ACC112 (cell line): ENCODE results near the gene ASB11.

ENCODE experiments used
- H2AFZ ChIP-seq: fragments of 200-600 bp; sonication (generic); one replicate; pipeline ENCODE4 v1.6.0; 2017; ENCODE audit warnings: antibody characterized with exemption, low read length; ENCODE audit not compliant: unreplicated experiment
- H3K27ac ChIP-seq: fragments of 200-600 bp; sonication (generic); 2 replicates; pipeline ENCODE4 v1.5.1; 2014; ENCODE audit warnings: low read depth, mild to moderate bottlenecking, antibody characterized with exemption, low read length, moderate library complexity
- H3K27me3 ChIP-seq: fragments of 200-600 bp; sonication (generic); 2 replicates; pipeline ENCODE4 v1.6.1; 2014; ENCODE audit warnings: mild to moderate bottlenecking, antibody characterized with exemption, low read length, moderate library complexity, mixed read lengths; ENCODE audit not compliant: insufficient read depth
- H3K36me3 ChIP-seq: fragments of 200-600 bp; sonication (generic); 2 replicates; pipeline ENCODE4 v1.6.1; 2016; ENCODE audit warnings: mild to moderate bottlenecking, antibody characterized with exemption, low read length, moderate library complexity, mixed read lengths; ENCODE audit not compliant: insufficient read depth
- H3K4me1 ChIP-seq: fragments of 200-600 bp; sonication (generic); one replicate; pipeline ENCODE4 v1.6.1; 2016; ENCODE audit warnings: low read length, mixed read lengths; ENCODE audit not compliant: insufficient read depth, unreplicated experiment, control insufficient read depth
- H3K4me3 ChIP-seq: fragments of 200-600 bp; sonication (generic); 2 replicates; pipeline ENCODE4 v1.5.1; 2014; ENCODE audit warnings: mild to moderate bottlenecking, low read depth, low read length
- H3K79me2 ChIP-seq: fragments of 200-600 bp; sonication (generic); one replicate; pipeline ENCODE4 v1.6.0; 2016; ENCODE audit warnings: low read length; ENCODE audit not compliant: control insufficient read depth, unreplicated experiment, insufficient read depth

The ASB11 gene

DNA sequence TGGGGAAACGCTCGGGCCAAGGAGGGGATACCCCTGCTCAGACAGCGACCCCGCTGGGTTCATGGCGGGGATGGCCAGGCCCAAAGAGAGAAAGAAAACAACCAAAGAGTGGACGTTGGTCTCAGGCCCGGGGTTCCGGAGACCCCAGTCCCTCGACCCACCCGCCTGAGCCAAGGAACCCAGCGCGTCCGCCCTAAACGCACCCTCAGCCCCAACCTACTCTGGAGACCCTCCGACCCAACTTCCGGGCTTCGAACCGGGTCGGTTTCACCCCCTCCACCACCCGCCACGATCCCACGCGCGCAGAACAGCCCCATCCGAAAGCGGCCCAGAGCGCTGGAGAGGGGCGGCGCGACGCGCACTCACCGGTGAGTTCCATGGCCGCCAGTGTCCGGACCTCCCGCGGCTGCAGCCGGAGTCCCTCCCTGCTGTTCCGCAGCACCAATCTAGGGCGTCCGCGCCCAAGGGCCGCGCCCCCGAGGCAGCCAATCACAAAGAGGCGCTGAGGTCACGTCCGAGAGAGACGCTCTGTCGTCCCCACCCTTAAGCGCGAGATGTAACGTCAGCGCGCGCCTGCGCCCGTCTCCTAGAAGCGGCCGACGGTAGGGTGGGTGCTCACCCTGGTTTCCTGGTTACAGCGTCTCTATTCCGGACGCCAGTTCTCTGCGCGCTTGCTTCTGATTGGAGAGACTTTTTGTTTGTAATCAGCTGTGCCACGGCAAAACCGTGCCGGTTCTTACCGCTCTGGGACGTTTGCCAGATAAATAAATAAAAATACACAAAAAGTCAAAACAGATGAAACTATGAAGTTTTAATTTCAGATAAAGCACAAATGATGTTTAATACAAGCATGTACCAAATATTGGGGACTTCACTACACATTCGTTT, 19.9 kb upstream of the ASB11 start, which contains the start of gene PIGA:
Gene PIGA (minus strand): TSS at position 389 of the 888 bp plus-strand sequence. CDS start 3,593 bp downstream, outside the sequence.
- H3K4me1 ChIP-seq: peaks cover 12% of the 10 kb centered on the region
- H3K27me3 ChIP-seq: peaks cover 24% of the 10 kb centered on the region; the same call in 1 of the 2 replicates
- H2AFZ ChIP-seq: peak within 1 kb of the TSS; percentile 98
- H3K4me3 ChIP-seq: peak within 1 kb of the TSS; percentile 100
- peak within 1 kb of the TSS; percentile 97 for H3K27ac ChIP-seq
- H3K36me3 ChIP-seq: peaks cover 11% of the 10 kb centered on the region; the same call in 1 of the 2 replicates
- H3K79me2 ChIP-seq: peaks cover 33% of the 10 kb centered on the region

DNA sequence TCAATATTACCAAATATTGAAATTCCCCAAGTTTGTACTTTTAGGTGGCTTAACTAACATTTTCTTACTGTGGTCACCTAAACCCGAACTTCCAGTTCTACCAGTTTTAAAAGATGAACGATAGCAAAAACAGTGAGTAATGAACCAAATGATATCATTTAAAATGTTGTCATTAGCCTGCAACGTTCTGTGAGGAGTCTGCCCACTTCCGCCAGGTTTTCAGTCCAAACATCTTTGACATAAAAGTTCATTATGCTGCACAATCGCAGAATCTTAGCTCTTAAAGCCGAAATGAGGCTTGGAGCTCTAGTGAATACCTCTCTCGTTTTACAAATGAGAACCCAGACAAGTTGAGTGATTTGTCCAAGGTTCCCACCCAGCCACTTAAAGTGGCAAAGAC, 19.1 kb upstream of the ASB11 start:
- Histone ChIP-seq H3K27ac (peak overlapping the region; percentile 80), H3K79me2 (peaks cover 33% of the 10 kb centered on the region), H3K27me3 (peaks cover 18% of the 10 kb centered on the region; the same call in 1 of the 2 replicates), H2AFZ (peak overlapping the region; percentile 60), H3K36me3 (peaks cover 11% of the 10 kb centered on the region; the same call in 1 of the 2 replicates), H3K4me3 (peak overlapping the region; percentile 100), H3K4me1 (peaks cover 12% of the 10 kb centered on the region)

DNA sequence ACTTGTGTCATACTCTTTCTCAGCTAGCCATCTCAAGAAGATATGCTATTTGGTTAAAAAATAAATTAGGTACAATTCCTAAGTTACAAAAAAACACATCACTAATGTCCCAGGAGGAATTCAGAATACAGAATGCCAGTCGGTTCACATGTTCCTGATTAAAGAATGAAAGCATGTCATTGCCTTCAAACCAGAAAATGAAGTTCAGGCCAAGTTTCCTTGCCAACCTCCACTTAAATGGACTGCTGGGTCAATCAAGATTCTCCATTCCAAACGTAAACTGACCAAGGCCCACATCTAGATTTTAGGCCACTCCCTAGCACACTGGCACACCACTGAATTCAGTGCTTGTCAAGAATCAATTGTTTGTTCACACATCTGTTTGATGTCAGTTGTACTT, 13.4 kb upstream of the ASB11 start:
- no peak overlapping the region for H3K4me3 ChIP-seq
- no peak overlapping the region for H3K27ac ChIP-seq
- H3K79me2 ChIP-seq: peaks cover 19% of the 10 kb centered on the region
- H3K4me1 ChIP-seq: peaks cover under 1% of the 10 kb centered on the region
- H3K36me3 ChIP-seq: peaks cover 24% of the 10 kb centered on the region
- no peaks in the 10 kb centered on the region for H3K27me3 ChIP-seq
- no peak overlapping the region for H2AFZ ChIP-seq

DNA sequence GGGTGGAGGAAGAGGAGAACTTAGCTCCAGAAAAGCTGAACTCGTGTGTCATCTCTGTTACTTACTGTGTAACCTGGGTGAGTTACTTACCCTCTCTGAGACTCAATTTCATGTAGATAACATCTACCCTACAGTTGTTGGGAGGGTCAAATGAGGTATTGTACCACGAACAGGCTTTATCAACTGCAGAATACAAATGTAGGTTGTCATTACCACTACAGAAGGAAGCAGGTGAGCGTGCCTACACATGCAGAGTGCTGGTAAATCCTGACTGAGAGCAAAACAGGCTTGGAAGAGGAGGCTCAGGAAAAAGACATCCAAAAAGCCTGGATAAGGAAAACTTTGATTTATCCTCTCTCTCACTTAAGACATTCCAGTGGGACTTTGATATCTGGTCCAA, 12.7 kb upstream of the ASB11 start:
- Histone ChIP-seq H3K27me3 (no peaks in the 10 kb centered on the region), H3K27ac (no peak overlapping the region), H3K79me2 (peaks cover 12% of the 10 kb centered on the region), H3K36me3 (peaks cover 30% of the 10 kb centered on the region), H3K4me3 (no peak overlapping the region), H2AFZ (no peak overlapping the region), H3K4me1 (no peaks in the 10 kb centered on the region)

DNA sequence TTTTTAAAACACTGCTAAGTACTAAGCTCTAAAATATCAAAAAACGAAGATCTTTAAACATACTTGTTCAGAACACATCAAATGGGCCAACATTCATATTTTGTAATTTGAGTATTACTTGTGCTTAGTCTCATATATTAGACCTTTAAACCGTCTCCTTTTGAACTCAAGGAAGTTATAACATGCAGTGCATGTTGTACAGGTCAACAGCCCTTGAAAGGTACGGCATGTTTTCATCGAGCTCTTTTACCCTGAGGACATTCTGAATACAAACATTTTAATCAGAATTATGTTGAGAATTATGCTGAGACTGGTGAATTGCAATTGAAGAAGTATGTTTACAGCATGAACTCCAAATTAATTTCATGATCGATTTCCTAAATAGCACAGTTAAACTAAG, 7.0 kb upstream of the ASB11 start:
- H3K4me1 ChIP-seq: no peaks in the 10 kb centered on the region
- H3K27ac ChIP-seq: no peak overlapping the region
- H3K36me3 ChIP-seq: peaks cover 33% of the 10 kb centered on the region

DNA sequence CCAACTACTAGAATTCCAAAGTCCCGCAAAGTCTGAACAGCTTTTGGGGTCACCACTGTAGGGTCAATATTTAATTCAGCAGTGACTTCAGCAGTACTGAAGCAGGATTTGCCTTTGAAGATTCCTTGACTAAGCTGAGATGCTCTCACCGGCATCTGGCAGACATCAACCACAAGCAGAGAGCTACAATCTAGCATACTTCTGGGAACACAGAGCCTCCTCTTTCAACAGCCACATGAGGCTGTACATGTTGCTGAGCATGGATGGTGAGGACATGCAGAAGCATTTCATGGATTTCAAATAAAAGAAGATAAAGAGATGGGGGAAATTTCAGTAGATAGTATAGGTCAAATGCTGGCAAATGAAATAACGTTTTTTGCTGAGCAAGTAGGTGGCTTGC, 6.6 kb upstream of the ASB11 start:
- Histone ChIP-seq H2AFZ (no peak overlapping the region), H3K4me1 (no peaks in the 10 kb centered on the region), H3K4me3 (no peak overlapping the region), H3K27ac (no peak overlapping the region), H3K79me2 (no peaks in the 10 kb centered on the region), H3K36me3 (peaks cover 33% of the 10 kb centered on the region), H3K27me3 (no peaks in the 10 kb centered on the region)

More for the DNA sequence above, 7.0 kb upstream of the ASB11 start:
- Histone ChIP-seq H3K79me2 (no peaks in the 10 kb centered on the region), H2AFZ (no peak overlapping the region), H3K27me3 (no peaks in the 10 kb centered on the region), H3K4me3 (no peak overlapping the region)

DNA sequence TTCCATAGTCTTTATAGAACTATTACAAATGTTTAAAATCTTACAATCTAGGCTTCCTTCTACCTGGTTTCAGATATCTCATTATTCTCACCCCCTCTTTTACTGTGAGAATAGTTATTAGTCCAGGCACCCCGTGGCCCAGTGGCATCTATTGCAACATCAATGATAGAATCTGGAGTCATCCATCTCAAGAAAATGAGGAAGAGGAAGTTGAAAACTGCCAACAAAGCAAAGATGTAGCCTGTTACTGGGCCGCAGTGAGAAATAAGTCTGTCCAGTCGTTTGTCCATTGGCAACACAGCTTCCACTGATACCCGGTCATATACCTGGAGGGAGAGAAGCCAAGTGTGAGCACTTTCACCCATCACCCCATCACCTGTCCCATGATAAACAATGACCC, 6.0 kb upstream of the ASB11 start:
- Histone ChIP-seq H3K27me3 (no peaks in the 10 kb centered on the region), H3K4me1 (no peaks in the 10 kb centered on the region), H3K36me3 (peaks cover 33% of the 10 kb centered on the region), H3K27ac (no peak overlapping the region), H3K4me3 (no peak overlapping the region), H2AFZ (no peak overlapping the region), H3K79me2 (no peaks in the 10 kb centered on the region)

DNA sequence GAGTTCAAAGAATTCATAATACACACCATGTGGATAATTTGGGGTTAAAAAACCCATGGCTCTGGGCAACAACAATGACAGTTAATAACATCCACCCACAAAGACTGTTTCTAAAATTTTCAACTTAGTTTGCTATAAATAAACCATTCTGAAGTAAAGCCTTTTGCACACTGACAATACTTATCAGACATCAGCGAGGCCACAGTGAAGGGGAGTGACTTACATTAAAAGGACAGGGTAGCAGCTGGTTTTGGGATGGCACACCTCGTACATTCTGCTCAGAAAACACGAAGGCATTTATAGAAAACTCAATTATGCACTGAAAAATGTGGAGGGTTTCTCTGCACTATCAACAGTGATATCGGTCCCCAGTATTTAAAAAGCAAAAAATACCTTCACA, 4.9 kb upstream of the ASB11 start:
- H2AFZ ChIP-seq: no peak overlapping the region
- H3K79me2 ChIP-seq: no peaks in the 10 kb centered on the region
- H3K4me1 ChIP-seq: no peaks in the 10 kb centered on the region
- H3K36me3 ChIP-seq: peaks cover 30% of the 10 kb centered on the region
- H3K27ac ChIP-seq: no peak overlapping the region
- no peaks in the 10 kb centered on the region for H3K27me3 ChIP-seq
- no peak overlapping the region for H3K4me3 ChIP-seq

DNA sequence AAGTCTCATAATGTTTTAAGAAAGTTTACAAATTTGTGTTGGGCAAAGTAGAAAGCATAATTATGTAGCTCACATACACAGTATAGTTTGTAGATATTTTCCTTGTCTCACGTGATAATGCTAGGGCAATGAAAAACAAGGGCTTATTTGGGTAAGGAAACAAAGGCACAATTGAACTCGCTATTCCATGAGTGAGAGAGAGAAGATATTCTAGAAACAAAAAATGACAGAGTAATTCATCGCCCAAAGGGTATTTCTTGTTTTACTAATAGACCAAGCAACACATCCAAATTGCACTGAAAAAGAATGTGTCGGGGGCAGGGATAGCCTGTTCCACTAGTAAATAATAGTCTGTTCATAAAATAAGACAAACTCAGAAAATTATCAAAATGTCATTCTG, 3.6 kb upstream of the ASB11 start:
- Histone ChIP-seq H3K4me1 (no peaks in the 10 kb centered on the region), H2AFZ (no peak overlapping the region), H3K27ac (no peak overlapping the region), H3K79me2 (no peaks in the 10 kb centered on the region), H3K27me3 (no peaks in the 10 kb centered on the region), H3K4me3 (no peak overlapping the region), H3K36me3 (peaks cover 22% of the 10 kb centered on the region)

DNA sequence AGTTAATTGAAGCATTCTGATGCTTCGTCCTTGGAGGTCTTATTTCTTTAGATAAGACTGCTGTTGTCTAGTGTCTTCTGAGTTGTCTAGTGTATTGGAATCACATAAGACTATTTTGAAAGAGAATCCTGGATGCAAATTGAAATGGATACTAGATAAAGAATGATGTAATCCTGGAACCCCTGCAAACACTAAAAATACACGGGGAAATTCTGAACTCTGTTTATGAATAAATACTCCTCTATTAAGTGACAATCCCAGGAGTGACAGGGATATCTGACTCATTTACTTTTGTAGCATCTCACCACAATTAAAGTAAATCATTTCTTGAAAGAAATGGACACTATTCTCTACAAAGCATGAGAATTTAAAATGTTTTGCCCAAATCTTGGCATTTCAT, 968 bp downstream of the ASB11 start:
- Histone ChIP-seq H3K36me3 (no peaks in the 10 kb centered on the region), H2AFZ (peak overlapping the region; percentile 14), H3K27me3 (no peaks in the 10 kb centered on the region), H3K4me3 (no peak overlapping the region), H3K4me1 (peaks cover 2% of the 10 kb centered on the region), H3K79me2 (no peaks in the 10 kb centered on the region), H3K27ac (no peak overlapping the region)

DNA sequence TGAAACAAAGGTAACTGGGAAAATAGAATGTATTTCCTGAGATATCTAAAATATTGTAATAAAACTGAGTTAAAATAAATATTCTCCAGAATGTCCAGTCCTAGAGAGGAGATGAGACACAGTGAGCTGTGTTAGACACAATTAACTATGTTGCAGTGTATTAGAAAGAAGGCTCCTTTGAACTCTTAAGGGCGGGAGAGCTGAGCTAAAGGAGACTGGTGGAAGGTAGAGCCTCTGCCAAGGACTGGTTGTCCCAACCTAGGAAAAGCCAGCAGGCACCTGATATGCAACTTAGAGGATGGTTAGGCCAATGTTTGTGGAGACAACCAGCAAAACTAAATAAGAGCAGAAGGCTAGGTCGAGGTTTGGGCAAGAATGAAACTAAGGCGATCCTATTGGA, 4.3 kb downstream of the ASB11 start:
- Histone ChIP-seq H3K27ac (no peak overlapping the region), H2AFZ (no peak overlapping the region), H3K4me3 (no peak overlapping the region), H3K27me3 (no peaks in the 10 kb centered on the region), H3K36me3 (no peaks in the 10 kb centered on the region), H3K79me2 (no peaks in the 10 kb centered on the region), H3K4me1 (peaks cover 2% of the 10 kb centered on the region)
